Vagina (tissue), 2 donors: ENCODE data around the gene NISCH. TPM values are rescaled to one million over a fixed set of nuclear protein-coding genes. Genes with fewer than 3 reads are reported as not detected.

Experiments
- DNase-seq, 2 donors: peaks; one replicate each; pipeline ENCODE4 v3.0.0-alpha.2; 2017; ENCODE audit errors: extremely low spot score in 2 of 2
- H3K27ac ChIP-seq: fragments of 200-600 bp; sonication (generic); one replicate; pipeline ENCODE4 v1.5.1; 2019
- H3K27me3 ChIP-seq: fragments of 200-600 bp; sonication (generic); one replicate; pipeline ENCODE4 v1.5.1; 2019
- H3K36me3 ChIP-seq, 2 donors: fragments of 200-600 bp; sonication (generic); one replicate each; pipeline ENCODE4 v1.5.1; 2017 to 2019
- H3K4me1 ChIP-seq: fragments of 200-600 bp; sonication (generic); one replicate; pipeline ENCODE4 v1.5.1; 2019
- H3K4me3 ChIP-seq, 2 donors: fragments of 200-600 bp; sonication (generic); 1 replicate in 1 of 2; 2 replicates in 1 of 2; pipeline ENCODE4 v1.5.1; 2016 to 2019
- H3K9me3 ChIP-seq: fragments of 200-600 bp; sonication (generic); one replicate; pipeline ENCODE4 v1.5.1; 2019
- POLR2A ChIP-seq, 2 donors: fragments of 450-650 bp; IDR thresholded peaks; one replicate each; pipeline ENCODE4 v1.6.1; 2017; ENCODE audit warnings: antibody characterized with exemption in 2 of 2, mild to moderate bottlenecking in 2 of 2, moderate library complexity in 2 of 2
- POLR2AphosphoS5 ChIP-seq, 2 donors: sonication (generic); formaldehyde crosslinking; IDR thresholded peaks; one replicate each; pipeline ENCODE4 v1.9.0; 2017; ENCODE audit warnings: antibody characterized with exemption in 2 of 2, mild to moderate bottlenecking in 2 of 2, low read depth in 1 of 2; ENCODE audit not compliant: insufficient read depth in 1 of 2
- intact Hi-C: fragments of 100-400 bp; cut with DNase I; formaldehyde crosslinking; loops from one replicate; pipeline ENCODE4 v1.15.1; 2023
- total RNA-seq: library from RNA; depleted of rRNA; stranded (reverse); fragments of >200 nt; gene quantifications from one replicate; pipeline ENCODE4 v1.2.3, GENCODE V29; 2016
- TF ChIP-seq, protein P1 (sequence below), 3 experiments: fragments of 450-650 bp in 2 of 3; fragments of 200-600 bp in 1 of 3; sonication (generic) in 1 of 3; IDR thresholded peaks; one replicate each; pipeline ENCODE4 v1.5.1; 2017 to 2019; ENCODE audit warnings: antibody characterized with exemption in 3 of 3, mild to moderate bottlenecking in 2 of 3, moderate library complexity in 2 of 3

Gene NISCH
- total RNA-seq, 1 donor from 2014 or later, result 103 TPM

DNA sequence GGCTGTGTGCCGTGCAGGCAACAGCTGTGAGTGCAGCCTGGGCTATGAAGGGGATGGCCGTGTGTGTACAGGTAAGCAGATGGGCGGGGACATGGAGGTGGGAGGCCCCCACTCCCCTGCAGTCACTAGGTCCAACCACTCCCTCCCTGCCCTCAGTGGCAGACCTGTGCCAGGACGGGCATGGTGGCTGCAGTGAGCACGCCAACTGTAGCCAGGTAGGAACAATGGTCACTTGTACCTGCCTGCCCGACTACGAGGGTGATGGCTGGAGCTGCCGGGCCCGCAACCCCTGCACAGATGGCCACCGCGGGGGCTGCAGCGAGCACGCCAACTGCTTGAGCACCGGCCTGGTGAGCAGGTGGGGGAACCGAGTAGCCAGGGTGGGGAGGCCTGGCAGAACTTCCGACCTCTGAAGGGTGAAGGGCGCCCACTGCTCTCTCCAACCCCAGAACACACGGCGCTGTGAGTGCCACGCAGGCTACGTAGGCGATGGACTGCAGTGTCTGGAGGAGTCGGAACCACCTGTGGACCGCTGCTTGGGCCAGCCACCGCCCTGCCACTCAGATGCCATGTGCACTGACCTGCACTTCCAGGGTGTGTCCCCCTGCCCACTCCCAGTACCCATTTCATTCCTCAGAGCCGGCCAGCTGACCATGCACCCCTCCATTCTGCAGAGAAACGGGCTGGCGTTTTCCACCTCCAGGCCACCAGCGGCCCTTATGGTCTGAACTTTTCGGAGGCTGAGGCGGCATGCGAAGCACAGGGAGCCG lies 66.7 kb downstream of the NISCH start:
- no peak overlapping the region for H3K27ac ChIP-seq
- DNase-seq, result no peak
- H3K36me3 ChIP-seq, result peaks cover 0 to 6% of the 10 kb centered on the region in 2 donors
- intact Hi-C loops, result loop anchor here (10.0 kb wide), 1 partner anchor 97 kb away; no protein-coding TSS in a partner anchor
- no peaks in the 10 kb centered on the region for H3K27me3 ChIP-seq
- H3K4me3 ChIP-seq, result no peak overlapping the region
- TF ChIP-seq POLR2A (IDR thresholded peaks at IDR 0.05) (no peak), POLR2AphosphoS5 (IDR thresholded peaks at IDR 0.05; ENCODE audit: insufficient read depth in 1 of 2, low read depth in 1 of 2) (no peak)
- TF ChIP-seq, protein P1, sequence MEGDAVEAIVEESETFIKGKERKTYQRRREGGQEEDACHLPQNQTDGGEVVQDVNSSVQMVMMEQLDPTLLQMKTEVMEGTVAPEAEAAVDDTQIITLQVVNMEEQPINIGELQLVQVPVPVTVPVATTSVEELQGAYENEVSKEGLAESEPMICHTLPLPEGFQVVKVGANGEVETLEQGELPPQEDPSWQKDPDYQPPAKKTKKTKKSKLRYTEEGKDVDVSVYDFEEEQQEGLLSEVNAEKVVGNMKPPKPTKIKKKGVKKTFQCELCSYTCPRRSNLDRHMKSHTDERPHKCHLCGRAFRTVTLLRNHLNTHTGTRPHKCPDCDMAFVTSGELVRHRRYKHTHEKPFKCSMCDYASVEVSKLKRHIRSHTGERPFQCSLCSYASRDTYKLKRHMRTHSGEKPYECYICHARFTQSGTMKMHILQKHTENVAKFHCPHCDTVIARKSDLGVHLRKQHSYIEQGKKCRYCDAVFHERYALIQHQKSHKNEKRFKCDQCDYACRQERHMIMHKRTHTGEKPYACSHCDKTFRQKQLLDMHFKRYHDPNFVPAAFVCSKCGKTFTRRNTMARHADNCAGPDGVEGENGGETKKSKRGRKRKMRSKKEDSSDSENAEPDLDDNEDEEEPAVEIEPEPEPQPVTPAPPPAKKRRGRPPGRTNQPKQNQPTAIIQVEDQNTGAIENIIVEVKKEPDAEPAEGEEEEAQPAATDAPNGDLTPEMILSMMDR (IDR thresholded peaks at IDR 0.05), result no peak
- peaks cover 38% of the 10 kb centered on the region for H3K4me1 ChIP-seq
- H3K9me3 ChIP-seq, result no peaks in the 10 kb centered on the region

DNA sequence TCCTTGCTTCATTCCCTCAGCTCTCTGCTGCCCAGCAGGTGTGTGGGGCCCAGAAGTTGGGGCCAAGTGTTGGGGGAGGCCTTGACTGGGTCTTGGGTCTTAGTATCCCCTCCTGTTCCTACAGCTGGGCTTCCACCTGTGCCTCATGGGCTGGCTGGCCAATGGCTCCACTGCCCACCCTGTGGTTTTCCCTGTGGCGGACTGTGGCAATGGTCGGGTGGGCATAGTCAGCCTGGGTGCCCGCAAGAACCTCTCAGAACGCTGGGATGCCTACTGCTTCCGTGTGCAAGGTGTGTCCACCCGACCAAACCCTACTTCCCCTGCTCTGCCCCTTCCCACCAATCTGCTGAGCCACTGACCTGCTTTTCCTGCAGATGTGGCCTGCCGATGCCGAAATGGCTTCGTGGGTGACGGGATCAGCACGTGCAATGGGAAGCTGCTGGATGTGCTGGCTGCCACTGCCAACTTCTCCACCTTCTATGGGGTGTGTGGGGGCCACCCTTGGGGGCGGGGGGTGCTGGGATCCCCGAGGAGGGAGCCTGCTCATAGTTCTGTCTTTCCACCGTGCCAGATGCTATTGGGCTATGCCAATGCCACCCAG lies 67.3 kb downstream of the NISCH start:
- H3K9me3 ChIP-seq, result no peaks in the 10 kb centered on the region
- TF ChIP-seq POLR2AphosphoS5 (IDR thresholded peaks at IDR 0.05; ENCODE audit: insufficient read depth in 1 of 2, low read depth in 1 of 2) (no peak), POLR2A (IDR thresholded peaks at IDR 0.05) (no peak)
- TF ChIP-seq, protein P1 (IDR thresholded peaks at IDR 0.05), result no peak
- intact Hi-C loops, result loop anchor here (10.0 kb wide), 1 partner anchor 98 kb away; no protein-coding TSS in a partner anchor
- no peak overlapping the region for H3K4me3 ChIP-seq
- H3K4me1 ChIP-seq, result peaks cover 42% of the 10 kb centered on the region
- no peaks in the 10 kb centered on the region for H3K27me3 ChIP-seq
- no peak for DNase-seq
- H3K36me3 ChIP-seq, result peaks cover 0 to 10% of the 10 kb centered on the region in 2 donors
- no peak overlapping the region for H3K27ac ChIP-seq

DNA sequence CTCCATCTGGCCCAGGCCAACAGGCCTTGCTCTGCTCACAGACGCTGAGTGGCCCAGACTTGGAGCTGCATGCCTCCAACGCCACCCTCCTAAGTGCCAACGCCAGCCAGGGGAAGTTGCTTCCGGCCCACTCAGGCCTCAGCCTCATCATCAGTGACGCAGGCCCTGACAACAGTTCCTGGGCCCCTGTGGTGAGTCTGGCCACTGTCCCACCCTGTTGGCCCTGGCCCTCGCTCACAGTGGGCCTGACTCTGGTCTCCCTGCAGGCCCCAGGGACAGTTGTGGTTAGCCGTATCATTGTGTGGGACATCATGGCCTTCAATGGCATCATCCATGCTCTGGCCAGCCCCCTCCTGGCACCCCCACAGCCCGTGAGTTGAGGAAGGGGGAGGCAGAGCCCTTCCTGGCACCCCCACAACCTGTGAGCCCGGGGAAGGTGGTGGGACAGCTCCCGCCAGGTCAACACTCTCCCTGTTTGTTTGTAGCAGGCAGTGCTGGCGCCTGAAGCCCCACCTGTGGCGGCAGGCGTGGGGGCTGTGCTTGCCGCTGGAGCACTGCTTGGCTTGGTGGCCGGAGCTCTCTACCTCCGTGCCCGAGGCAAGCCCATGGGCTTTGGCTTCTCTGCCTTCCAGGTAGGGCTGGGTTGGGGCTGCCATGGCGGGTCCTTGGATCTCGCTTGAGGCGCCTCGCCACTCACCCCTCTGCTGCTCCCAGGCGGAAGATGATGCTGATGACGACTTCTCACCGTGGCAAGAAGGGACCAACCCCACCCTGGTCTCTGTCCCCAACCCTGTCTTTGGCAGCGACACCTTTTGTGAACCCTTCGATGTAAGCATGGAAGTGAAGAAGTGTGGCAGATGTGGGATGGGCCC lies 68.2 kb downstream of the NISCH start:
- no peak for DNase-seq
- Histone ChIP-seq H3K27ac (no peak overlapping the region), H3K27me3 (no peaks in the 10 kb centered on the region), H3K36me3 (peaks cover 0 to 10% of the 10 kb centered on the region in 2 donors), H3K9me3 (no peaks in the 10 kb centered on the region), H3K4me3 (no peak overlapping the region), H3K4me1 (peaks cover 37% of the 10 kb centered on the region)
- intact Hi-C loops, result loop anchor here (10.0 kb wide), 1 partner anchor 99 kb away; no protein-coding TSS in a partner anchor
- TF ChIP-seq POLR2AphosphoS5 (IDR thresholded peaks at IDR 0.05; ENCODE audit: insufficient read depth in 1 of 2, low read depth in 1 of 2) (no peak), POLR2A (IDR thresholded peaks at IDR 0.05) (no peak)
- TF ChIP-seq, protein P1 (IDR thresholded peaks at IDR 0.05), result no peak

DNA sequence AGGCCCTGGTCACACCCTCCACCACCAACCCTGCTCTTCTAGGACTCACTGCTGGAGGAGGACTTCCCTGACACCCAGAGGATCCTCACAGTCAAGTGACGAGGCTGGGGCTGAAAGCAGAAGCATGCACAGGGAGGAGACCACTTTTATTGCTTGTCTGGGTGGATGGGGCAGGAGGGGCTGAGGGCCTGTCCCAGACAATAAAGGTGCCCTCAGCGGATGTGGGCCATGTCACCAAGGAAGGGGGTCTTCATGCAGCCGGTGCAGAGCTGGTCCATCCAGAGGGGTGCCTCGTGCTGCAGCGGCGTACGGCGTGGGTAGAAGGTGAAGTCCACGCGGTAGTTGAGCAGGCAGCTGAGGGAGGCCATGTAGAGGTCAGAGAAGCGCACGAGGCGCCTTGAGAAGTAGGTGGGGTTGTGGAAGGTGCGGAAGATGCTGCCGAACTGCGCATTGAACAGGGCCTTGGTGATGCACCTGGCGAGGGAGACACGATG lies 68.9 kb downstream of the NISCH start:
- no peaks in the 10 kb centered on the region for H3K9me3 ChIP-seq
- H3K4me1 ChIP-seq, result peaks cover 33% of the 10 kb centered on the region
- intact Hi-C loops, result loop anchor here (10.0 kb wide), 1 partner anchor 100 kb away; no protein-coding TSS in a partner anchor
- no peaks in the 10 kb centered on the region for H3K27me3 ChIP-seq
- peak overlapping the region; percentile 60 for H3K27ac ChIP-seq
- no peak overlapping the region for H3K4me3 ChIP-seq
- peaks cover 0 to 10% of the 10 kb centered on the region in 2 donors for H3K36me3 ChIP-seq
- DNase-seq, result no peak
- TF ChIP-seq, protein P1 (IDR thresholded peaks at IDR 0.05), result no peak
- TF ChIP-seq POLR2A (IDR thresholded peaks at IDR 0.05) (no peak), POLR2AphosphoS5 (IDR thresholded peaks at IDR 0.05; ENCODE audit: insufficient read depth in 1 of 2, low read depth in 1 of 2) (no peak)
